ENCODE data around the gene POFUT2.
A peak's percentile ranks its signal among the peaks of the same experiment; 100 is the strongest.

POFUT2 gene

DNA sequence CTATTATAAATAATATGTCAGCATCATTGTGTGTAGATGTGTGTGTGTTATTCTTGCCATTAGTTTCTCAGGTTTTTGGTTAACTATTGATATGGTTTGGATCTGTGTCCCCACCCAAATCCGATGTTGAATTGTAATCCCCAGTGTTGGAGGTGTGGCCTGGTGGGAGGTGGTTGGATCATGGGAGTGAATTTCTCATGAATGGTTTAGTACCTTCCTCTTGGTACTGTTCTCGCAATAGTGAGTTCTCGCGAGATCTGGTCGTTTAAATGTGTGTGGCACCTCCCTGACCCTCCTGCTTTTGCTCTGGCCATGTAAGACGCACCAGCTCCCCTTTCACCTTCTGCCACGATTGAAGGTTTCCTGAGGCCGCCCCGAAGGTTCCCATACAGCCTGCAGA, 9.6 kb upstream of the POFUT2 start:
- DNase-seq (ENCODE audit: low spot score), result no peak

DNA sequence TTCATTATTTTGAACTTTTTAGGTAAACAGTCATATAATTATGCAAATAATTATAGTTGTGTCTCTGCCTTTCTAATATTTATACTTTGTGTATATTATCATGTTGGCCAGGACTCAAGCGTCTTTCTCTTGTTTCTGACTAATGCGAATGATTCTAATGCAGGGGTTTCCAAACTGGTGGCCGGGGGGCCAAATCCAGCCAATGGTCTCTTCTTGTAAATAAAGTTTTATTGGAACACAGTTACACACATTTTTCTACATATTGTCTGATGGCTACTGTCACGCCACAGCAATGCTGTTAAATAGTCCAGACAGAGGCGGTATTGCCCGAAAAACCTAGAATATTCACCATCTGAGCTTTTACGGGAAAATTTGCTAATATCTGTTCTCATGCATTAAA, 8.9 kb upstream of the POFUT2 start:
- no peak for DNase-seq (ENCODE audit: low spot score)

GRCh38 chr21:45295576-45296365, 8.1 kb upstream of the POFUT2 start:
- DNase-seq (ENCODE audit: low spot score), result no peak

GRCh38 chr21:45294509-45295291, 7.0 kb upstream of the POFUT2 start:
- DNase-seq (ENCODE audit: low spot score), result no peak

DNA sequence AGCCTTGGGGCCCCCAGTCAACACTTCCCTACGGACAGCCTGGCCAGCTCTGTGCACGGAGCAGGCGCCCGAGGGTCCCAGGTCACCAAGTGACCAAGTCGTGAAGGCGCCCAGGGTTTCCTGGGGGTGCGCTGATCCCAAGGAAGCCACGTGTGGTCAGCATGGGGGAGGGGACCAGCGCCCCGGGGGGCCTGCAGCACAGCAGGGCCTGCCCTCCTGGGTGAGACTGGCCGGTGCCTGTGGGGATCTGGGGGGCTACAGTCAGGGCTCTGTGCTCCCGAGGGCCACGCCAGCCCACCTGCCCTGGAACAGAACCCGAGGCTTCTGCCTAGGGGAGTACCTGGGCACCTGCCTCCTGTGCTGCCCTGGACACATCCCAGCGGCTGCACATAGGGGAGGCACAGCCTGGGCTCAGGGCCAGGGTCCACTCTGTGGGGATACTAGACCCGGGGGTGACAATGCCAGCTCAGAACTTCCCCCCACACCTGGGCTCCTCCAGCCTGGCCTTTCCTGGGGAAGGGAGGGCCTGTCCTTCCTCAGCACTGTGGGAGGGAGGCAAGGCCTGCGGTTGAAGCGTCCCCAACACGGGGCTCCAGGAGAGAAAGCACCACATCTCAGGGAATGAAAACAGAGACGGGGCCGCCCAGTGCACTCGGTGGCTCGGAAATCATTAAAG, 6.2 kb upstream of the POFUT2 start:
- no peak for DNase-seq (ENCODE audit: low spot score)

DNA sequence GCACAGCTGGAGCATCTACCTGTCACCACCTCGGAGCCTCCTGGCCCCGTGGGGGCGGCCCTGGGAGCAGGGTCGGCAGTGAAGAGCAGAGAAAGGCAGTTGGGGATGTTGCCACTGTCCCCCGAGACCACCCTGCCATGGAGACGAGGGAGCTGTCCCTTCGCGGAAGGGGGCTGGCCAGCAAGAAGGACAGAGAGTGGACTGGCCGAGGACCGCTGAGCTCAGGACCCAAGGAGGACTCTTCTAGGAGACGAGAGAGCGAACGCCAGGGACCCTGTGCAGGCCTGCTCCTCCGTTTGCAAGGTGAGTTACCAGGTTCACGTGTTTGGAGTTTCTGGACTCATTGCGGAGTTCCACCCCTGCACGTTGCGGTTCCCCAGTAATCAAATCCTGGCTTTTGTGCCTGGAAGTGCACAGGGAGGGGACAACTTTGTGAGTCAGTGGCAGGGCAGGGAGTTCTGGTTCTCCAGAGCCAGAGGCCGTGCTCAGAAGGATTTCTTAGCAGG, 5.6 kb upstream of the POFUT2 start:
- DNase-seq (ENCODE audit: low spot score), result no peak

- DNase-seq (ENCODE audit: low spot score), result peak; percentile 83
Measured at GRCh38 chr21:45292399-45293219, 4.9 kb upstream of the POFUT2 start.

GRCh38 chr21:45291613-45292398, 4.1 kb upstream of the POFUT2 start:
- no peak for DNase-seq (ENCODE audit: low spot score)

- DNase-seq (ENCODE audit: low spot score), result no peak
Measured at GRCh38 chr21:45290948-45291612, 3.4 kb upstream of the POFUT2 start.

GRCh38 chr21:45289655-45290515, 2.2 kb upstream of the POFUT2 start:
- DNase-seq (ENCODE audit: low spot score), result no peak

- no peak for DNase-seq (ENCODE audit: low spot score)
Measured at GRCh38 chr21:45289134-45289533, 1.4 kb upstream of the POFUT2 start.

DNA sequence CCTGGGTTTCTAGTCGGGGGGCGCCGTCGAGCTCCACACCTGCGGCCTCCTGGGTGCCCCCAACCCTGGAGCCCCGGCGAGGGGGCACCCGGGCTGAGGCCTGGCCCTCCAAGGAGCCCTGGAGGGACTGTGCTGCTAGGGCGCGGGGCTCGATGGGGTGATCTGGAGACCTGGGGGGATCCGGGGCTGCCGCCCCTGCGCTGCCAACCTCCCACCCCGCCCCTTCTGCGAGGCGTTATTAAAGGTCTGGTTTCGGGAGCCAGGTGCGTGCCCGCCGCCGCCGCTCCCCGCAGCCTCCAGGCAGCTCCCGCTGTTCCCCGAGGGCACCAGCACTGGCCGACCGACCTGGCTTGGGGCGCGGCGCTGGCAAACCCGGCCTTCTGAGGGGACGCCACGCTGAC, 746 bp upstream of the POFUT2 start:
- DNase-seq (ENCODE audit: low spot score), result no peak

DNA sequence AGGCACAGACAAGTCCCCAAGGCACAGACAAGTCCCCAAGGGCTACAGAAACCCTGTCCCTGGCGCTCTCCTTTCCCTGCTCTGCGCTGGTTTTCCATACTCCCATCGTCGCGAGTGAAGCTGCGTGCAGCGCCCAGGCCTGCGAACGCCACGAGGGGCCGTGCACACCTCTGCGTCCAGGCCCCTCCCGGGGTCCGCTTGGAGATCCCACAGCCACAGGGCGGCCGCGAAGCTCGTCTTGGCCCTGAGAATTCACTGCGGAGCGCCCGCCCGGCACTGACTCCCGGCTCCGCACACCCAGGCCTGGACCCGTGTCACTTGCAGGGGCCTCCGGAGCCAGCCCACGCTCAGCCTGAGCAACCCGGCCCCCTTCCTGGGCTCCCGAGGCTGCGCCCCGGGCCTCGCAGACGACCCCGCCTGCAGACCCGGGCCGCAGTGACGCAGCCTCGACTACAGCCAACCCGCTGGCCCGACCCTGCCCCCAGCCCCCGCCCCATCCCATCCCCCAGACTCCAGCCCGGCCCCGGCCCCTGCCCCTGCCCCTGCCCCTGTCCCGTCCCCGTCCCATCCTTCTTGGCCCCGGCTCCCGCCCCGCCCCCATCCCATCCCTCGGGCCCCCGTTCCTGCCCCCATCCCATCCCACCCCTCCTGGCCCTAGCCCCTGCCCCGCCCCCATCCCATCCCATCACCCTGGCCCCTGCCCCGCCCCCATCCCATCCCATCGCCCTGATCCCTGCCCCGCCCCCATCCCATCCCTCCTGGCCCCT, 841 bp downstream of the POFUT2 start:
- no peak for DNase-seq (ENCODE audit: low spot score)

DNA sequence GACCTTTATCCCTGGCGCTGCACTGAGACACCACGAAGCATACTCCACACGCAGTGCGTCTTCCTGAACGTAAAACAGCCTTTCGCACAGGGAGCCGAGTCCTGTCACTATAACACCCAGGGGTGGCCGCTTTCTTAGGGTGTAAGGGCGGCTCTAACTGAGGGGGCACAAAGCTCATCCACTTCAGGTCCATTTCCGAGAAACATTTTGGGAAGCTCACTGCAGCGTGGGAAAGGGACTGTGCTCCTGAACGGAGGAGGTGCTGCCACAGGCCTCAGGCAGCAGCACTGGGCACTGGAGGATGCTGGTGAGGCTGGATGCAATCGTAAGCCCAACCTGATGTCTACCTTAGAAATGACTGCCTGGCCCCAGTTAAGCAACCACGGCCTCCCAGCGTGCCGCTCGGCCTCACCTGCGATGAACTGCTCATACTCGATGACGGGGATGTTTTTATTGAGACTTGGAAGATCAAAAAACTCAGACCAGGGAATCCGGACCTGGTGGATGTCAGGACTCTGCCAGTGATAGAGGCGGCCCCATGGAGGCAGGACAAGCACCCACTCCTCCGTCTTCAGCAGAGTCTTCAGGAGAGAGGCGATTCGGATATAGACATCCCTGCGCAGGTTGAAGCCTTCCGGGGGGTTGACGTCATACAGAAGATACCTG, 2.3 kb downstream of the POFUT2 start:
- DNase-seq (ENCODE audit: low spot score), result no peak

GRCh38 chr21:45284456-45284741, 3.3 kb downstream of the POFUT2 start:
- no peak for DNase-seq (ENCODE audit: low spot score)

- DNase-seq (ENCODE audit: low spot score), result no peak
Measured at GRCh38 chr21:45283611-45284455, 3.9 kb downstream of the POFUT2 start.

GRCh38 chr21:45283035-45283610, 4.6 kb downstream of the POFUT2 start:
- no peak for DNase-seq (ENCODE audit: low spot score)

Data from globus pallidus (tissue), 1 donor.